Measurements from ENCODE around the gene SETD2. TPM values are rescaled to one million over a fixed set of nuclear protein-coding genes. Genes with fewer than 3 reads are reported as not detected.
A peak's percentile ranks its signal among the peaks of the same experiment; 100 is the strongest.

SETD2 gene
- polyA plus RNA-seq, 3 donors: 3.1 to 22.4 (median 7.5) TPM

DNA sequence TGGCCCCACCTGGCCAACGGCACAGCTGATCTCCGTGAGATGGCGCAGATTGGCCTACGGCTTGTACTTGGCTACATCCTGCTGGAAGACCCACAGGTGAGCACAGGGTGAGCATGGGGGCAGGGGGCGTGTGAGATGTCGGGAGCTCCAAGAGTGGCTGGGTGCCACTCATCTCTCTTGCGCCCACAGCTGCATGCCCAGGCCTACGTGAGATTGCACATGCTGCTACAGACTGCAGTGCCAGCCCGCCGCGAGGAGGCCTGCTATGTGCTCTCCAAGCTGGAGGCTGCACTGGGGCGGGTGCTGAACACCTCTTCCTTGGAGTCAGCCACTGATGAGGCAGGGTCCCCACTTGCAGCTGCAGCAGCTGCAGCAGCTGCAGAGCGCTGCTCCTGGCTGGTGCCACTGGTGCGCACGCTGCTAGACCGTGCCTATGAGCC, 162.2 kb downstream of the SETD2 start:
- Mint-ChIP-seq H3K27me3 (ENCODE audit: low read depth in 3 of 3) (peaks cover 0 to 1% (median 0%) of the 10 kb centered on the region in 3 donors), H3K9me3 (peaks cover 0 to 2% (median 0%) of the 10 kb centered on the region in 7 donors), H3K4me1 (peaks cover 15% of the 10 kb centered on the region), H3K4me3 (no peak overlapping the region), H3K36me3 (peaks cover 89 to 99% of the 10 kb centered on the region in 2 donors), H3K27ac (no peak overlapping the region)
- H3K36me3 ChIP-seq (replicated peaks in 1 of 2; ENCODE audit: control insufficient read depth in 1 of 2, insufficient read depth in 2 of 2, low read length in 2 of 2): peaks cover 100% of the 10 kb centered on the region in 2 donors
- no peak overlapping the region for H2AFZ ChIP-seq (ENCODE audit: insufficient read depth, low read depth, low read length, poor library complexity, severe bottlenecking)
- no peaks in the 10 kb centered on the region for H3K27me3 ChIP-seq (ENCODE audit: control insufficient read depth in 2 of 2, insufficient read depth in 2 of 2, low read length in 2 of 2)
- no peak overlapping the region for H3K4me2 ChIP-seq (replicated peaks; ENCODE audit: extremely low read depth, low read length, poor library complexity, severe bottlenecking)
- 96% methylated on average over 16 of the region's 16 CpGs for WGBS (ENCODE audit: insufficient coverage)
- H3K79me2 ChIP-seq (ENCODE audit: insufficient read depth, low read length): peaks cover 19% of the 10 kb centered on the region
- peaks cover 100% of the 10 kb centered on the region for H4K20me1 ChIP-seq (ENCODE audit: insufficient read depth, low read length)
- no peak for DNase-seq
- no peak overlapping the region for H3K4me3 ChIP-seq (replicated peaks in 1 of 3; ENCODE audit: low read depth in 2 of 3, low read length in 3 of 3)
- H3K9me3 ChIP-seq (replicated peaks in 1 of 2; ENCODE audit: control insufficient read depth in 1 of 2, insufficient read depth in 1 of 2, low read length in 2 of 2): no peaks in the 10 kb centered on the region
- H3K27ac ChIP-seq (ENCODE audit: low read depth in 1 of 2, low read length in 2 of 2): no peak overlapping the region
- intact Hi-C loops (cut with micrococcal nuclease): no loop called here
- no peak overlapping the region for H3K9ac ChIP-seq (ENCODE audit: insufficient read depth, low read length, poor library complexity, severe bottlenecking)
- TF ChIP-seq, protein P1, sequence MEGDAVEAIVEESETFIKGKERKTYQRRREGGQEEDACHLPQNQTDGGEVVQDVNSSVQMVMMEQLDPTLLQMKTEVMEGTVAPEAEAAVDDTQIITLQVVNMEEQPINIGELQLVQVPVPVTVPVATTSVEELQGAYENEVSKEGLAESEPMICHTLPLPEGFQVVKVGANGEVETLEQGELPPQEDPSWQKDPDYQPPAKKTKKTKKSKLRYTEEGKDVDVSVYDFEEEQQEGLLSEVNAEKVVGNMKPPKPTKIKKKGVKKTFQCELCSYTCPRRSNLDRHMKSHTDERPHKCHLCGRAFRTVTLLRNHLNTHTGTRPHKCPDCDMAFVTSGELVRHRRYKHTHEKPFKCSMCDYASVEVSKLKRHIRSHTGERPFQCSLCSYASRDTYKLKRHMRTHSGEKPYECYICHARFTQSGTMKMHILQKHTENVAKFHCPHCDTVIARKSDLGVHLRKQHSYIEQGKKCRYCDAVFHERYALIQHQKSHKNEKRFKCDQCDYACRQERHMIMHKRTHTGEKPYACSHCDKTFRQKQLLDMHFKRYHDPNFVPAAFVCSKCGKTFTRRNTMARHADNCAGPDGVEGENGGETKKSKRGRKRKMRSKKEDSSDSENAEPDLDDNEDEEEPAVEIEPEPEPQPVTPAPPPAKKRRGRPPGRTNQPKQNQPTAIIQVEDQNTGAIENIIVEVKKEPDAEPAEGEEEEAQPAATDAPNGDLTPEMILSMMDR (IDR thresholded peaks at IDR 0.05): no peak
- peaks cover 0 to 10% of the 10 kb centered on the region in 2 donors for H3K4me1 ChIP-seq (ENCODE audit: control insufficient read depth in 1 of 2, insufficient read depth in 2 of 2, low read length in 2 of 2)

DNA sequence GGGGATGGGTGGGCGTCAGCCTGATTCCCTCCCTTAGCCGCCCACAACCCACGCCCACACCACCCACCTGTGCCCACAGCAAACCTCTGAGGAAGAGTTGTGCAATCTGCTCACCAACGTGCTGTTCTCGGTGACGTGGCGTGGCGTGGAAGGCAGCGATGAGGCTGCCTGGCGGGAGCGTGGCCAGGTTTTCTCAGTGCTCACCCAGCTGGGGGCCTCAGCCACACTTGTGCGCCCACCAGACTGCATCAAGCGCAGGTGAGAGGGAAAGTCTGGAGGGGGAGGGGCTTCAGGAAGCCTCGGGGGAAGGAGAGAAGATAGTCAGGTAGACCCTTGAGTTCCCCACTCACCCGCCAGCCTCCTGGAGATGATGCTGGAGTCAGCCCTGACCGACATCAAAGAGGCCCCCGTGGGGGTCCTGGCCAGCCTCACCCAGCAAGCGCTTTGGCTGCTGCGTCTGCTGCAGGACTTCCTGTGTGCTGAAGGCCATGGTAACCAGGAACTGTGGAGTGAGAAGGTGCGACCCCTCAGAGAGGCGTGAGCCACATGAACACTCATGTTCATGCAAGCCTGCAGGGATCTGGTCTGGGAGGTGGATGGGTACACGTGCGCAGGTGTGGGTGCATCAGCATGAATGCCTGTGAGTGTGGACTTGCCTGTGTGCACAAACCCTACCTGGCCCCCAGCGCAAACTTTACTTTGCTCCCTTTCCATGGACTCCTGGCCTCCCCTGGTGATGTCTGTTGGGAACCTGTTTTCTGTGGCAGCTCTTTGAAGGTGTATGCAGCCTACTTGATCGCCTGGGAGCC, 162.8 kb downstream of the SETD2 start:
- DNase-seq: no peak

More for the DNA sequence above, 162.8 kb downstream of the SETD2 start:
- no peak overlapping the region for H3K4me3 Mint-ChIP-seq
- Histone ChIP-seq H3K9ac (ENCODE audit: insufficient read depth, low read length, poor library complexity, severe bottlenecking) (no peak overlapping the region), H3K4me2 (replicated peaks; ENCODE audit: extremely low read depth, low read length, poor library complexity, severe bottlenecking) (no peak overlapping the region), H4K20me1 (ENCODE audit: insufficient read depth, low read length) (peaks cover 100% of the 10 kb centered on the region), H3K27ac (ENCODE audit: low read depth in 1 of 2, low read length in 2 of 2) (peak overlapping the region in 1 of 2 donors; percentile 32), H3K79me2 (ENCODE audit: insufficient read depth, low read length) (peaks cover 19% of the 10 kb centered on the region), H3K4me1 (ENCODE audit: control insufficient read depth in 1 of 2, insufficient read depth in 2 of 2, low read length in 2 of 2) (peaks cover 0 to 12% of the 10 kb centered on the region in 2 donors), H3K27me3 (ENCODE audit: control insufficient read depth in 2 of 2, insufficient read depth in 2 of 2, low read length in 2 of 2) (no peaks in the 10 kb centered on the region), H2AFZ (ENCODE audit: insufficient read depth, low read depth, low read length, poor library complexity, severe bottlenecking) (no peak overlapping the region), H3K36me3 (replicated peaks in 1 of 2; ENCODE audit: control insufficient read depth in 1 of 2, insufficient read depth in 2 of 2, low read length in 2 of 2) (peaks cover 100% of the 10 kb centered on the region in 2 donors), H3K9me3 (replicated peaks in 1 of 2; ENCODE audit: control insufficient read depth in 1 of 2, insufficient read depth in 1 of 2, low read length in 2 of 2) (no peaks in the 10 kb centered on the region), H3K4me3 (replicated peaks in 1 of 3; ENCODE audit: low read depth in 2 of 3, low read length in 3 of 3) (no peak overlapping the region)
- peaks cover 0 to 2% (median 0%) of the 10 kb centered on the region in 7 donors for H3K9me3 Mint-ChIP-seq
- TF ChIP-seq, protein P1 (IDR thresholded peaks at IDR 0.05): no peak
- peaks cover 83 to 99% of the 10 kb centered on the region in 2 donors for H3K36me3 Mint-ChIP-seq
- 63% methylated on average over 23 of the region's 25 CpGs for whole genome bisulfite sequencing (ENCODE audit: insufficient coverage)
- H3K27ac Mint-ChIP-seq: peak overlapping the region in 1 of 7 donors; percentile 48
- H3K27me3 Mint-ChIP-seq (ENCODE audit: low read depth in 3 of 3): peaks cover 0 to 1% (median 0%) of the 10 kb centered on the region in 3 donors
- peaks cover 15% of the 10 kb centered on the region for H3K4me1 Mint-ChIP-seq
- intact Hi-C loops (cut with micrococcal nuclease): no loop called here
